NCI-H524 treated with DMSO at 0.1 percent for 48 hours (cell line): ENCODE data around the gene KCNE2.
"Not testable (repeated sequence)": the region's sequence is repeated elsewhere in the genome, so short reads cannot be mapped to it uniquely, and the experiment has no call there.

Source experiments
- DNase-seq: peaks from one replicate; lab custom pipeline; 2025; lab: John Stamatoyannopoulos, UW

KCNE2 gene

GRCh38 chr21:34354836-34355235 is 9.0 kb upstream of the KCNE2 start:
- no peak for DNase-seq

- no peak for DNase-seq
Observed at GRCh38 chr21:34355570-34355969, 8.2 kb upstream of the KCNE2 start.

GRCh38 chr21:34357889-34358288 is 5.9 kb upstream of the KCNE2 start:
- no peak for DNase-seq

GRCh38 chr21:34358866-34359265 is 4.9 kb upstream of the KCNE2 start:
- DNase-seq: no peak

GRCh38 chr21:34360488-34361241 is 3.1 kb upstream of the KCNE2 start:
- DNase-seq: no peak

- DNase-seq: no peak
Observed at GRCh38 chr21:34362136-34362444, 1.7 kb upstream of the KCNE2 start.

- no peak for DNase-seq
Observed at GRCh38 chr21:34362670-34363069, 1.1 kb upstream of the KCNE2 start.

GRCh38 chr21:34364921-34365320 is 1.1 kb downstream of the KCNE2 start:
- DNase-seq: no peak

GRCh38 chr21:34365809-34366208 is 2.0 kb downstream of the KCNE2 start:
- no peak for DNase-seq

- DNase-seq: no peak
Observed at GRCh38 chr21:34367320-34367935, 3.6 kb downstream of the KCNE2 start.

- DNase-seq: no peak
Observed at GRCh38 chr21:34369741-34370140, 5.9 kb downstream of the KCNE2 start.

GRCh38 chr21:34372321-34372720 is 8.5 kb downstream of the KCNE2 start:
- DNase-seq: no peak

GRCh38 chr21:34374462-34374861 is 10.7 kb downstream of the KCNE2 start:
- DNase-seq: not testable (repeated sequence)

- DNase-seq: not testable (repeated sequence)
Observed at GRCh38 chr21:34374940-34375618, 11.3 kb downstream of the KCNE2 start, which contains the start of gene SMIM11. TSS of gene SMIM11 (plus strand) at chr21:34375507. CDS start at chr21:34379505, 3,998 bp downstream.

GRCh38 chr21:34375619-34375972 is 11.8 kb downstream of the KCNE2 start:
- DNase-seq: not testable (repeated sequence)

GRCh38 chr21:34383138-34383537 is 19.3 kb downstream of the KCNE2 start:
- DNase-seq: not testable (repeated sequence)

- not testable (repeated sequence) for DNase-seq
Observed at GRCh38 chr21:34383724-34384415, 20.1 kb downstream of the KCNE2 start.

- not testable (repeated sequence) for DNase-seq
Observed at GRCh38 chr21:34400522-34400921, 36.7 kb downstream of the KCNE2 start.

GRCh38 chr21:34404742-34405141 is 40.9 kb downstream of the KCNE2 start:
- DNase-seq: not testable (repeated sequence)

GRCh38 chr21:34405686-34406085 is 41.9 kb downstream of the KCNE2 start:
- not testable (repeated sequence) for DNase-seq

GRCh38 chr21:34406102-34406501 is 42.3 kb downstream of the KCNE2 start:
- DNase-seq: not testable (repeated sequence)

- DNase-seq: not testable (repeated sequence)
Observed at GRCh38 chr21:34406676-34407075, 42.9 kb downstream of the KCNE2 start.
